Spinal cord (tissue), 10 donors: ENCODE data around the gene ARHGEF33. TPM values are rescaled to one million over a fixed set of nuclear protein-coding genes. Genes with fewer than 3 reads are reported as not detected.

Experiments
- DNase-seq, 6 donors: peaks; one replicate each; pipeline versions ENCODE4 v3.0.0 to v3.0.0-alpha.2; 2013 to 2015; ENCODE audit warnings: low spot score in 6 of 6, low read depth in 4 of 6
- H3K27ac ChIP-seq: one replicate; pipeline ENCODE4 v1.5.1; 2013; ENCODE audit warnings: low read depth, low read length, control low read depth
- H3K27me3 ChIP-seq: one replicate; pipeline ENCODE4 v1.6.1; 2013; ENCODE audit warnings: low read length; ENCODE audit not compliant: control insufficient read depth, insufficient read depth
- H3K36me3 ChIP-seq: one replicate; pipeline ENCODE4 v1.6.1; 2013; ENCODE audit warnings: low read length; ENCODE audit not compliant: control insufficient read depth, insufficient read depth
- H3K4me1 ChIP-seq: one replicate; pipeline ENCODE4 v1.6.1; 2013; ENCODE audit warnings: low read length; ENCODE audit not compliant: control insufficient read depth, insufficient read depth
- H3K4me3 ChIP-seq: one replicate; pipeline ENCODE4 v1.5.1; 2013; ENCODE audit warnings: low read depth, low read length, control low read depth
- H3K9me3 ChIP-seq: one replicate; pipeline ENCODE4 v1.6.1; 2013; ENCODE audit warnings: low read length; ENCODE audit not compliant: control insufficient read depth, insufficient read depth
- WGBS: methylation state at CpG from one replicate; pipeline ENCODE4 v1.1.5; 2013; ENCODE audit warnings: missing lambda C conversion rate; ENCODE audit not compliant: insufficient coverage; 5-methylcytosine and 5-hydroxymethylcytosine counted together
- long read RNA-seq, 4 donors: transcript quantifications; one replicate each; lab custom pipeline, GENCODE V29; 2026
- polyA plus RNA-seq, 2 donors: library from polyadenylated mRNA; unstranded; fragments of 120-200 nt; gene quantifications; one replicate each; pipeline ENCODE4 v1.2.1, GENCODE V29; 2013; ENCODE audit not compliant: insufficient read length in 2 of 2
- total RNA-seq, 2 donors: library from RNA; depleted of rRNA in 1 of 2; stranded (reverse); fragments of 120-200 nt in 1 of 2; fragments of >200 nt in 1 of 2; gene quantifications; one replicate each; pipeline versions ENCODE4 v1.2.3 to v1.2.4, GENCODE V29; 2013 to 2014
- donor health status: healthy.

Gene ARHGEF33
- total RNA-seq (1 to 10 TPM; 4.0 to 4.7 TPM), polyA plus RNA-seq (1 to 10 TPM; 4.7 to 5.5 TPM)
- long read RNA-seq, donor 1, partial matches to known transcripts = 5 of 5 reads
- long read RNA-seq, donor 1, other reads (novel, unspliced or antisense) = 0 of 5 reads
- long read RNA-seq, donor 2 = 0 reads
- long read RNA-seq, donor 3 = 0 reads
- long read RNA-seq, donor 4, partial matches to known transcripts = 5 of 5 reads
- long read RNA-seq, donor 4, other reads (novel, unspliced or antisense) = 0 of 5 reads

DNA sequence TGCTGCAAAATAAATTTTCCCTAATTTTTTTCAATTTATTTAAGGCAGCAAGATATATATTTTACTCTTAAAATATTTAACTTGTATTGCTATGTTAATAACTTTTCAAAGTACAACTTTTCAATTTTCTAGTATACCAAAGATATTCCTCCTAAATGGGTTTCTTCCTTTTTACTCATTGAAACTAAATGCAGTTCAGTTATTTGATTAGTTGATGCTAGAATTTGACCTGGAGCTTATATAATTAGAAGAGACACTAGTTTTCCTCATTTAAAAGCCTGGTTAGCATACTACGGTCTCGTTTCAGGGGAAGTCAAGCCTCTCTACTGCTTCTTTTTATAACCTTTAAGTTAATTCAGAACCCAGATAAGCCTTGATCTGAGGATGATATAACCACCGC is at the start of gene ARHGEF33:
Gene ARHGEF33, plus strand, starts transcription at position 301 of the 400 bp plus-strand sequence. CDS start 29,573 bp downstream, outside the sequence.
- WGBS = no CpG with 5 or more reads among the region's 3 CpGs
- H3K27ac ChIP-seq = no peak within 1 kb of the TSS

DNA sequence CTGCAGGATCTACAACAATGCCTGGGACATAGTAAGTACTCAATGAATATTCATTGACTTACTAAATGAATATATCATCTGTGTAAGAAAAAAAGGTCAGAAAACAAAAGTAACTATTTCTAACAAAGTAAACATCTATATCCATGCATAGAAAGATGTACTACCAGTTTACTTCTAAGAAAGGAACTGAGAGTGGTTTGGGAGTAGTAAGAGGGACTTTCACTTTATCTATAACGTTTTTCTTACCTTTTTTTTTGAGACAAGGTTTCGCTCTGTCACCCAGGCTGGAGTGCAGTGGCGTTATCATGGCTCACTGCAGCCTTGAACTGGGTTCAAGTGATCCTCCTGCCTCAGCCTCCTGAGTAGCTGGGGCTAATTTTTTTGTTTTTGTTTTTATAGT is 39.6 kb upstream of the ARHGEF33 start:
- no peak for DNase-seq
- peaks cover 25% of the 10 kb centered on the region for H3K36me3 ChIP-seq
- H3K27ac ChIP-seq = no peak overlapping the region
- H3K4me1 ChIP-seq = no peaks in the 10 kb centered on the region
- no peaks in the 10 kb centered on the region for H3K27me3 ChIP-seq
- no peaks in the 10 kb centered on the region for H3K9me3 ChIP-seq
- WGBS = 100% methylated on average over 2 of the region's 3 CpGs
- no peak overlapping the region for H3K4me3 ChIP-seq

More for the DNA sequence above, at the start of gene ARHGEF33:
- Histone ChIP-seq H3K27me3 (no peaks in the 10 kb centered on the region), H3K9me3 (no peaks in the 10 kb centered on the region), H3K36me3 (no peaks in the 10 kb centered on the region), H3K4me3 (no peak within 1 kb of the TSS), H3K4me1 (no peaks in the 10 kb centered on the region)
- DNase-seq = no peak

DNA sequence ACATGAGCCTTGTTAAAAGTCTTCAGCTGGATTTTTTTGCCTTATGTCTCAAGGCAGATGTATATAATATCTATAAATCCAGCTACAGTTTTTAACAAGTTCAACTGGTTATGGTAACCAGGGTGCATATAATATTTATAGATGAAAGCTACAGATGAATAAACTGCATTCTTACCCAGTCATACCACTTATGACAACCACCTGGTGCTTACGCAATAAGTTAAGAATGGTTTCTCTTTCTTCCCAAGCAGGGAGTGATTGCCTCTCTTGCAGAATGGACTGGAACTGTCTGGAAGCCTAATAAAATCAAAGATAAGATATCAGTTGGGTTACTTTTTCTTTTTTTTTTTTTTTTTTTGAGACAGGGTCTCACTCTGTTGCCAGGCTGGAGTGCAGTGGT is 33.5 kb upstream of the ARHGEF33 start:
- no peaks in the 10 kb centered on the region for H3K9me3 ChIP-seq
- no peak for DNase-seq
- H3K4me3 ChIP-seq = no peak overlapping the region
- WGBS = no CpG with 5 or more reads among the region's 1 CpG
- H3K4me1 ChIP-seq = no peaks in the 10 kb centered on the region
- no peak overlapping the region for H3K27ac ChIP-seq
- H3K36me3 ChIP-seq = peaks cover 23% of the 10 kb centered on the region
- H3K27me3 ChIP-seq = no peaks in the 10 kb centered on the region

DNA sequence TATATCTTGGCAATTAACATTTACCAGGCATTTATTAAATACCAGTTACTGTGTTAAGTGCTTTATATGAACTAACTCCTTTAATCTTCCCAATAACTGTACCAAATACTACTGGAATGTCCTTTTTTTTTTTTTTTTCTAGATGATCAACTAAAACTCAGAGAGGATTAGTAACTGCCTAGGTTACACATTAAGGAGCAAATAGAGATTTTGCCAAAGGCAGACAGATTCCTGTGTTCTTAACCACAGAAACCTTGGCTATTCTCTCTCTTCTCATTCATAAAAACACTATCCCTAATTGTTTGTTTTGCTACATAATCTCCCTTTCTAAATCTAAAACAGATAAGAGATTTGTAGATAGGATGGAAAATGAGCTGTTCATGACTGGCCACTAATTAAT is 27.2 kb upstream of the ARHGEF33 start:
- H3K27me3 ChIP-seq = no peaks in the 10 kb centered on the region
- no peaks in the 10 kb centered on the region for H3K9me3 ChIP-seq
- peaks cover 18% of the 10 kb centered on the region for H3K36me3 ChIP-seq
- H3K4me3 ChIP-seq = no peak overlapping the region
- no peak for DNase-seq
- H3K4me1 ChIP-seq = no peaks in the 10 kb centered on the region
- H3K27ac ChIP-seq = no peak overlapping the region

DNA sequence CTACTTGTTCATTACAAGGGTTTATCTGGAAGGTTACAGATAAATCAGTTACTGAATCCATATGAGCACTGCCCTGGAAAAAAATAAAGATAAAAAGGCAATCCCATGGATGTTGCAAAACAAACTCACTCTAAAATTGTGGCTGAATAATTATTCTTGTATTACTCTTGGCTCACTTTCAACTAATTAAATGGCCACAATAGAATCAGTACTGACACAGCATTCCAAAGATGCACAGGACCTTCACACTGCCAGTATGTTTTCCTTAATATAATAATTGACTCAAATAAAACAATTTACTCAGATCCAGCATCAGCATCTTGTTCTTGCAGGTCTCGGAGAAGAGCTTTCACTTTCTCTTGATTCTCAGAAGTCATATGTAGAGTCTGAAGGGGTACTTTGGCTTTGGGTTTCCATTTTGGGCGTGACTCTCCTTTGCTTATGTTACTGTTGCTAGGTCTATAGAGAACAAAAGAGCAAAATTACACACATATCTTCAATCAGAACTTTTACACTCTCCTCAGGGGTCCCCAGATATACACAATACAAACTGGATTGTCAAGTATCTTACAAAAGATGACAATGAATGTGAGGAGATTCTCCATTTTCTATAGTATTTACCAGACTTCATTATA is 26.5 kb upstream of the ARHGEF33 start:
- no peaks in the 10 kb centered on the region for H3K9me3 ChIP-seq
- WGBS = no CpG with 5 or more reads among the region's 2 CpGs
- H3K4me3 ChIP-seq = no peak overlapping the region
- no peaks in the 10 kb centered on the region for H3K4me1 ChIP-seq
- H3K36me3 ChIP-seq = peaks cover 20% of the 10 kb centered on the region
- H3K27ac ChIP-seq = no peak overlapping the region
- H3K27me3 ChIP-seq = no peaks in the 10 kb centered on the region
- DNase-seq = no peak

DNA sequence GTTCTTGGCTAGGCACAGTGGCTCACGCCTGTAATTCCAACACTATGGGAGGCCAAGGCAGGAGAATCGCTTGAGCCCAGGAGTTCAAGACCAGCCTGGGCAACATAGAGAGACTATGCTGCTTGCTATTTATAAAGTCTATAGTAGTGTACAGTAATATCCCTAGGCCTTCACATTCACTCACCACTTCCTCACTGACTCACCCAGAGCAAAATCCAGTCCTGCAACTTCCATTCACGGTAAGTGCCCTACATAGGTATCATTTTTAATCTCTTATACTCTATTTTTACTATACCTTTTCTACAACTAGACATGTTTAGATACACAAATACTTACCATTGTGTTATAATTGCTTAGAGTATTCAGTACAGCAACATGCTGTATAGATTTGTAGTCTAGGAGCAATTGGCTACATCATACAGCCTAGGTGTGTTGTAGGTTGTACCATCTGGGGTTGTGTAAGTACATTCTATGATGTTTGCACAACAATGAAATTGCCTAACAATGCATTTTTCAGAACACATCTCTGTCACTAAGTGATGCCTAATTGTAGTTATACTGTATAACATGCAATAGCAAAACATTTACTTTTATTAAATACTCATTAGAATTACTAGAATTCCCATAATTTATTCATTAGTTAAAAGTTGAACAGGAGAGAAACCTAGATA is 22.8 kb upstream of the ARHGEF33 start:
- H3K27me3 ChIP-seq = no peaks in the 10 kb centered on the region
- H3K9me3 ChIP-seq = peaks cover 6% of the 10 kb centered on the region
- WGBS = 100% methylated on average over 1 of the region's 3 CpGs
- H3K27ac ChIP-seq = no peak overlapping the region
- peaks cover 13% of the 10 kb centered on the region for H3K36me3 ChIP-seq
- DNase-seq = no peak
- H3K4me3 ChIP-seq = no peak overlapping the region
- no peaks in the 10 kb centered on the region for H3K4me1 ChIP-seq

DNA sequence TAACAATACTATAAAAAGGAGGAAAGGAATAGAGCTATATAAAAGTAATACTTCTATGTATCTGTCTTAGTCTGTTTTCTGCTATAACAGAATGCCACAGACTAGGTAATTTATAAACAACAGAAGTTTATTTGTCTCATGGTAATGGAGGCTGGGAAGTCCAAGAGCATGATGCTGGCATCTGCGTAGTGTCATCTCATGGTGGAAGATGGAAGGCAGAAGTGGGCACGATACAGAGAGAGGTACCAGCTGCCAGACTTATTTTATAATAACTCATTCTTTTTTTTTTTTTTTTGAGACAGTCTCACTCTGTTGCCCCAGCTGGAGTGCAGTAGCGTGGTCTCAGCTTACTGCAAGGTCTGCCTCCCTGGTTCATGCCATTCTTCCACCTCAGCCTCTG is 18.2 kb upstream of the ARHGEF33 start:
- no peak for DNase-seq
- H3K36me3 ChIP-seq = peaks cover 7% of the 10 kb centered on the region
- H3K9me3 ChIP-seq = peaks cover 6% of the 10 kb centered on the region
- WGBS = no CpG with 5 or more reads among the region's 3 CpGs
- no peak overlapping the region for H3K4me3 ChIP-seq
- H3K4me1 ChIP-seq = no peaks in the 10 kb centered on the region
- H3K27me3 ChIP-seq = no peaks in the 10 kb centered on the region
- H3K27ac ChIP-seq = no peak overlapping the region

DNA sequence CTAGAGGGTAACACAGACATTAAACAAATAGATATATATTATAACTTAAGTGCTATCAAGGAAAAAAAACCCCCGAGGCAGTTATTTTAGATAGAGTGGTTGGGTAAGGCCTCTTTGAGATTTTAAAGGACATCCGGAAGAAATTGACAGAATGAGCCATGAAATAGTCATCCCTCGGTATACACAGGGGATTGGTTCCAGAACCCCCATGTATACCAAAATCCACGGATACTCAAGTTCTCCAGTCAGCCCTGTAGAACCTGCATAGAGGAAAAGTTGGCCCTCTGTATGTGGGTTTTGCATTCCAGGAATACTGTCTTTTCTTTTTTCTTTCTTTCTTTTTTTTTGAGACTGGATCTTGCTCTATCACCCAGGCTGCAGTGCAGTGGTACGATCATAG is 15.9 kb upstream of the ARHGEF33 start:
- no peaks in the 10 kb centered on the region for H3K27me3 ChIP-seq
- H3K4me3 ChIP-seq = no peak overlapping the region
- 83% methylated on average over 1 of the region's 5 CpGs for WGBS
- no peaks in the 10 kb centered on the region for H3K4me1 ChIP-seq
- peaks cover 6% of the 10 kb centered on the region for H3K9me3 ChIP-seq
- no peak for DNase-seq
- no peak overlapping the region for H3K27ac ChIP-seq
- no peaks in the 10 kb centered on the region for H3K36me3 ChIP-seq

DNA sequence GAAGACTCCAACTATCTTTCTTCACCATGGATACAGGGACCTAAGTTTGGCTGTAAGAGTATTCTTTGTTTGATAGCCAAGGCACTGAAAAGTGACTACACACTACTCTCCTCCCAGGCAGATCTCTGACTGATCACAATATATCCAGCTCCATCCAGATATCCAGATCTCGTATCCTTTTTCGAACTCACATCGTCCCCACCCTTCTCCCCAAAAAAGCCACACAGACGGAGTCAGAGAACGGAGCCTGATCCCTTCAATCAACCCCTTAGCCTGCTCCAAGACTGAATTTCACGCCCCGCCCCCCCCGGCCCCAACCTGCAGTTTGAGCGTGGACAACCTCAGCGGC is 14.5 kb upstream of the ARHGEF33 start:
- peak overlapping the region; percentile 89 for H3K4me3 ChIP-seq
- under 1% methylated on average over 10 of the region's 10 CpGs for WGBS
- no peaks in the 10 kb centered on the region for H3K27me3 ChIP-seq
- DNase-seq = peak in 2 of 6 donors; percentile 6 to 29
- H3K27ac ChIP-seq = peak overlapping the region; percentile 72
- H3K4me1 ChIP-seq = no peaks in the 10 kb centered on the region
- no peaks in the 10 kb centered on the region for H3K36me3 ChIP-seq
- H3K9me3 ChIP-seq = peaks cover 4% of the 10 kb centered on the region
